ENCODE measurements around the gene PITPNB.

- TF ChIP-seq REST (IDR thresholded peaks at IDR 0.05; ENCODE audit: insufficient read depth in 1 of 2, low read depth in 2 of 2, low read length in 2 of 2) = no peak
- no peak for TF ChIP-seq TAF1 (IDR thresholded peaks at IDR 0.05; ENCODE audit: borderline replicate concordance, insufficient read depth, low read length)
- TF ChIP-seq POLR2AphosphoS5 (IDR thresholded peaks at IDR 0.05; ENCODE audit: low read depth, low read length) = no peak
- TF ChIP-seq SIN3A (IDR thresholded peaks at IDR 0.05; ENCODE audit: borderline replicate concordance, insufficient read depth, low read length) = no peak
- TF ChIP-seq FOXP2 (optimal IDR thresholded peaks at IDR 0.05; ENCODE audit: borderline replicate concordance, extremely low read depth, extremely low read length, insufficient read depth) = no peak
These were observed 71.1 kb downstream of the PITPNB start for GRCh38 chr22:27848005-27848404.
